Endothelial cell of umbilical vein (primary cell): ENCODE data around the gene MAP2K5.

Experiments
- CTCF ChIP-seq, 2 donors: IDR thresholded peaks; 1 replicate in 1 of 2; 2 replicates in 1 of 2; pipeline ENCODE4 v1.5.1; 2011; ENCODE audit warnings: low read length in 2 of 2, mild to moderate bottlenecking in 2 of 2, moderate library complexity in 2 of 2, control low read depth in 1 of 2, inconsistent platforms in 1 of 2, low read depth in 1 of 2; ENCODE audit not compliant: insufficient read depth in 1 of 2; ENCODE audit errors: extremely low read depth in 1 of 2
- EZH2 ChIP-seq: IDR thresholded peaks from 2 replicates; pipeline ENCODE4 v1.6.1; 2012; ENCODE audit warnings: borderline replicate concordance, low read depth, mild to moderate bottlenecking, moderate library complexity, low read length, inconsistent platforms; ENCODE audit not compliant: severe bottlenecking
- FOS ChIP-seq: IDR thresholded peaks from 2 replicates; pipeline ENCODE4 v1.6.1; 2011; ENCODE audit warnings: mild to moderate bottlenecking, low read length, moderate library complexity, borderline replicate concordance; ENCODE audit not compliant: insufficient read depth
- MAX ChIP-seq: IDR thresholded peaks from 2 replicates; pipeline ENCODE4 v1.6.1; 2011; ENCODE audit not compliant: insufficient read depth, insufficient read length
- MYC ChIP-seq: IDR thresholded peaks from one replicate; pipeline ENCODE4 v1.6.1; 2011; ENCODE audit warnings: mild to moderate bottlenecking, low read depth, low read length
- POLR2A ChIP-seq: IDR thresholded peaks from 2 replicates; pipeline ENCODE4 v1.6.1; 2012; ENCODE audit warnings: low read depth, mild to moderate bottlenecking, control low read depth, low read length
- POLR2AphosphoS5 ChIP-seq: IDR thresholded peaks from 2 replicates; pipeline ENCODE4 v1.6.1; 2012; ENCODE audit warnings: low read depth, mild to moderate bottlenecking, control low read depth, low read length, moderate library complexity; ENCODE audit not compliant: insufficient read depth

GRCh38 chr15:67825881-67826716 is 283.6 kb downstream of the MAP2K5 start:
- TF ChIP-seq POLR2AphosphoS5 = no peak
- no peak for TF ChIP-seq CTCF (IDR thresholded peaks at IDR 0.05; ENCODE audit: extremely low read depth in 1 of 2, insufficient read depth in 1 of 2, low read depth in 1 of 2, low read length in 2 of 2)
- no peak for TF ChIP-seq FOS
- TF ChIP-seq EZH2 = peak; percentile 99
- no peak for TF ChIP-seq MAX
- TF ChIP-seq POLR2A = no peak
- no peak for TF ChIP-seq MYC
